GM12878 (cell line): ENCODE data around the gene BFSP2. TPM values are rescaled to one million over a fixed set of nuclear protein-coding genes. Genes with fewer than 3 reads are reported as not detected.

ENCODE experiments used
- ATAC-seq: fragments of 200-7000 bp; cut with Tn5 transposase; 3 replicates; pipeline ENCODE4 v1.9.1; 2020; ENCODE audit warnings: mild to moderate bottlenecking, moderate library complexity
- BruUV-seq: library from RNA; stranded (reverse); fragments of 400-500 nt; replicated peaks from 2 replicates; lab custom pipeline; 2021; lab: Mats Ljungman, UMichigan
- CTCF ChIA-PET: fragments of 300-600 bp; sonication (Branson Sonifier 250); formaldehyde crosslinking; extraction: SDS; loops from one replicate; lab custom pipeline; 2021; ENCODE audit warnings: inconsistent platforms; lab: Yijun Ruan, JAX
- POLR2A ChIA-PET: fragments of 350-600 bp; formaldehyde crosslinking; extraction: SDS; loops from one replicate; lab custom pipeline; 2021; ENCODE audit warnings: inconsistent platforms; lab: Charles Lee
- RAD21 ChIA-PET: fragments of 300-600 bp; sonication (Branson Sonifier 250); formaldehyde crosslinking; loops from one replicate; lab custom pipeline; 2023; ENCODE audit warnings: antibody characterized with exemption; ENCODE audit not compliant: unreplicated experiment; lab: Charles Lee
- SMC1A ChIA-PET: fragments of 300-600 bp; sonication (Branson Sonifier 250); formaldehyde crosslinking; loops from one replicate; lab custom pipeline; 2023; ENCODE audit not compliant: unreplicated experiment, uncharacterized antibody; lab: Charles Lee
- DNase-seq: peaks from one replicate; pipeline ENCODE4 v3.0.0-alpha.2; 2011; ENCODE audit warnings: low read depth, low spot score
- FAIRE-seq: peaks from 3 replicates; lab custom pipeline; 2011; peaks lifted over from hg19 to GRCh38; lab: Jason Lieb, UNC
- H2AFZ ChIP-seq: 2 replicates; pipeline ENCODE4 v1.6.0; 2011; ENCODE audit warnings: low read depth, low read length, control low read depth; ENCODE audit not compliant: control insufficient read depth
- H3K27ac ChIP-seq: 2 replicates; pipeline ENCODE4 v1.5.1; 2011; ENCODE audit warnings: control low read depth; ENCODE audit not compliant: control insufficient read depth, insufficient read depth
- H3K27me3 ChIP-seq, 2 experiments: replicated peaks in 1 of 2; 2 replicates each; pipeline versions ENCODE4 v1.6.0 to v1.6.1; 2011; ENCODE audit warnings: low read length in 1 of 2; ENCODE audit not compliant: control insufficient read depth in 2 of 2, insufficient read depth in 2 of 2
- H3K36me3 ChIP-seq, 2 experiments: 2 replicates each; pipeline ENCODE4 v1.5.1; 2011; ENCODE audit warnings: low read length in 1 of 2; ENCODE audit not compliant: control insufficient read depth in 2 of 2, insufficient read depth in 2 of 2
- H3K4me1 ChIP-seq: 2 replicates; pipeline ENCODE4 v1.6.1; 2011; ENCODE audit warnings: mild to moderate bottlenecking, low read length, moderate library complexity, mixed read lengths; ENCODE audit not compliant: control insufficient read depth, insufficient read depth
- H3K4me2 ChIP-seq: 2 replicates; pipeline ENCODE4 v1.6.0; 2011; ENCODE audit warnings: control low read depth; ENCODE audit not compliant: control insufficient read depth, insufficient read depth
- H3K4me3 ChIP-seq: fragments of 200-600 bp; sonication (generic); 2 replicates; pipeline ENCODE4 v1.5.1; 2016
- H3K79me2 ChIP-seq: 2 replicates; pipeline ENCODE4 v1.6.0; 2011; ENCODE audit warnings: low read length; ENCODE audit not compliant: control insufficient read depth, insufficient read depth
- H3K9ac ChIP-seq: 2 replicates; pipeline ENCODE4 v1.8.0; 2011; ENCODE audit warnings: low read length, control low read depth, mixed read lengths; ENCODE audit not compliant: control insufficient read depth, insufficient read depth
- H3K9me3 ChIP-seq: replicated peaks from 3 replicates; pipeline ENCODE4 v1.5.1; 2011; ENCODE audit warnings: mild to moderate bottlenecking, low read length; ENCODE audit not compliant: control insufficient read depth, insufficient read depth
- H4K20me1 ChIP-seq: 2 replicates; pipeline ENCODE4 v1.6.0; 2011; ENCODE audit not compliant: control insufficient read depth, insufficient read depth
- CEBPB ChIP-seq, 2 experiments: fragments of 150-350 bp in 1 of 2; IDR thresholded peaks; 2 replicates each; pipeline ENCODE4 v1.6.1; 2012 to 2014; ENCODE audit warnings: low read depth in 2 of 2, low read length in 2 of 2, borderline replicate concordance in 1 of 2, inconsistent platforms in 1 of 2
- CHD1 ChIP-seq: IDR thresholded peaks from 2 replicates; pipeline ENCODE4 v1.6.1; 2012; ENCODE audit warnings: low read depth, low read length, improper control_type of control experiment
- IKZF2 ChIP-seq, 2 experiments: fragments of 450-650 bp; IDR thresholded peaks; 2 replicates each; pipeline ENCODE4 v1.6.1; 2017; ENCODE audit warnings: mild to moderate bottlenecking in 2 of 2, moderate library complexity in 2 of 2
- SMAD1 ChIP-seq: fragments of 450-650 bp; IDR thresholded peaks from 2 replicates; pipeline ENCODE4 v1.6.1; 2018; ENCODE audit warnings: mild to moderate bottlenecking, low read depth; ENCODE audit not compliant: partially characterized antibody
- YY1 ChIP-seq: IDR thresholded peaks from 2 replicates; pipeline ENCODE4 v1.6.1; 2011; ENCODE audit warnings: low read depth, mild to moderate bottlenecking, low read length
- ZBED1 ChIP-seq: IDR thresholded peaks from 2 replicates; pipeline ENCODE4 v1.6.1; 2016; ENCODE audit warnings: borderline replicate concordance
- WGBS: methylation state at CpG from one replicate; pipeline ENCODE4 v1.1.6; 2016; ENCODE audit warnings: low lambda C conversion rate; ENCODE audit not compliant: insufficient replicate concordance, insufficient coverage; ENCODE audit errors: missing lambda C conversion rate; 5-methylcytosine and 5-hydroxymethylcytosine counted together
- in situ Hi-C: fragments of 300-500 bp; cut with MboI; formaldehyde crosslinking; loops from 9 replicates; pipeline ENCODE4 v1.14.3; 2018; ENCODE audit warnings: mixed read lengths
- intact Hi-C: fragments of 100-400 bp; cut with micrococcal nuclease; formaldehyde crosslinking; loops from one replicate; pipeline ENCODE4 v1.14.2; 2022; ENCODE audit not compliant: unreplicated experiment
- polyA plus RNA-seq, 11 experiments: library from polyadenylated mRNA; depleted of rRNA in 4 of 11; unstranded in 6 of 11; stranded (reverse) in 5 of 11; fragments of >200 nt; fragmentation: Nextera tagmentation in 4 of 11; fragmentation: Illumina TruSeq in 1 of 11; extraction: Ambion mirVana in 4 of 11; extraction: Trizol in 1 of 11; gene quantifications; 1 replicate in 1 of 11; 2 replicates in 10 of 11; pipeline versions ENCODE4 v1.2.1 to v1.2.3, GENCODE V29; 2011 to 2016; ENCODE audit warnings: inconsistent platforms in 2 of 11, missing spikeins in 2 of 11, low read depth in 1 of 11
- total RNA-seq, 4 experiments: library from RNA; depleted of rRNA in 3 of 4; stranded (reverse); fragments of >200 nt in 3 of 4; fragmentation: Illumina TruSeq in 1 of 4; extraction: Trizol in 1 of 4; gene quantifications; 2 replicates each; pipeline versions ENCODE4 v1.2.1 to v1.2.3, GENCODE V29; 2013 to 2021

The BFSP2 gene
- total and polyA plus RNA-seq, 10 of the 15 experiments (the other 5 are each of a cell fraction or from before 2014, with no cell fraction given) = 1.5 to 20.4 (median 7.3) TPM

GRCh38 chr3:133467780-133468179 lies 67.9 kb downstream of the BFSP2 start (continued):
- no peak for TF ChIP-seq CHD1

- ATAC-seq (peak; percentile 8; the same call in 2 of the 3 replicates), FAIRE-seq (peak; percentile 54), DNase-seq (no peak)
- TF ChIP-seq ZBED1 (peak; percentile 44; the same call in 1 of the 2 replicates), IKZF2 (IDR thresholded peaks at IDR 0.05) (0 out of 4 replicates have a peak, but pooled peaks of 1 of the 2 experiments have one; percentile 21), YY1 (peak; percentile 33; the same call in 1 of the 2 replicates), SMAD1 (no peak), CEBPB (IDR thresholded peaks at IDR 0.05; ENCODE audit: borderline replicate concordance in 1 of 2, low read depth in 2 of 2, low read length in 2 of 2) (no peak)
- Histone ChIP-seq H4K20me1 (no peaks in the 10 kb centered on the region), H3K9me3 (no peaks in the 10 kb centered on the region), H3K79me2 (peaks cover 4% of the 10 kb centered on the region), H3K4me2 (peak overlapping the region; percentile 68), H3K9ac (no peak overlapping the region), H3K27me3 (no peaks in the 10 kb centered on the region), H3K4me1 (peaks cover 65% of the 10 kb centered on the region), H2AFZ (peak overlapping the region; percentile 29), H3K27ac (peak overlapping the region; percentile 45), H3K36me3 (no peaks in the 10 kb centered on the region), H3K4me3 (peak overlapping the region; percentile 56; the same call in 1 of the 2 replicates)
- RAD21 ChIA-PET = interaction anchor here (1.0 to 9.7 kb wide), 13 partner anchors 9 to 106 kb away, joined by 3 to 137 read pairs (median 5); partner anchors contain the start of gene CDV3
- POLR2A ChIA-PET = interaction anchor here (0.8 to 2.5 kb wide), 11 partner anchors 9 to 110 kb away, joined by 3 to 13 read pairs (median 6); partner anchors contain the start of gene CDV3
- in situ Hi-C loops (loop anchor here (25.0 kb wide), 1 partner anchor 1019 kb away; the partner anchor contains the start of genes ANAPC13 and CEP63), intact Hi-C loops (no loop called here)
- SMC1A ChIA-PET = interaction anchor here (1.1 to 20.9 kb wide), 14 partner anchors 8 to 115 kb away, joined by 3 to 380 read pairs (median 6); partner anchors contain the start of gene CDV3
- no TSS peak for BruUV-seq
- WGBS = 2% methylated on average over 3 of the region's 3 CpGs
- CTCF ChIA-PET = interaction anchor here (0.9 to 8.0 kb wide), 12 partner anchors 12 to 195 kb away, joined by 3 to 114 read pairs (median 6); partner anchors contain the start of gene CDV3
These were observed 68.4 kb downstream of the BFSP2 start for GRCh38 chr3:133468251-133468721.
